Peyer's patch (tissue), 4 donors: ENCODE measurements around the gene BRD1. TPM values are rescaled to one million over a fixed set of nuclear protein-coding genes. Genes with fewer than 3 reads are reported as not detected.
"Not testable (repeated sequence)": the region's sequence is repeated elsewhere in the genome, so short reads cannot be mapped to it uniquely, and the experiment has no call there.

Experiments
- DNase-seq, 3 donors: peaks; one replicate each; pipeline ENCODE4 v3.0.0-alpha.2; 2017 to 2019
- H3K27ac ChIP-seq, 4 donors: fragments of 200-600 bp; sonication (generic); one replicate each; pipeline ENCODE4 v1.5.1; 2016 to 2019
- H3K27me3 ChIP-seq, 2 donors: fragments of 200-600 bp; sonication (generic); one replicate each; pipeline ENCODE4 v1.5.1; 2019
- H3K36me3 ChIP-seq, 3 donors: fragments of 200-600 bp; sonication (generic); one replicate each; pipeline ENCODE4 v1.5.1; 2016 to 2019
- H3K4me1 ChIP-seq, 4 donors: fragments of 200-600 bp; sonication (generic); one replicate each; pipeline ENCODE4 v1.5.1; 2016 to 2019
- H3K4me3 ChIP-seq, 4 donors: fragments of 200-600 bp; sonication (generic); 1 replicate in 3 of 4; 2 replicates in 1 of 4; pipeline ENCODE4 v1.5.1; 2016 to 2019; ENCODE audit warnings: mild to moderate bottlenecking in 1 of 4
- H3K9me3 ChIP-seq, 4 donors: fragments of 200-600 bp; sonication (generic); one replicate each; pipeline ENCODE4 v1.5.1; 2016 to 2019; ENCODE audit warnings: mild to moderate bottlenecking in 1 of 4
- CTCF ChIP-seq, 6 experiments: fragments of 450-650 bp in 4 of 6; fragments of 200-600 bp in 2 of 6; sonication (generic) in 1 of 6; IDR thresholded peaks; one replicate each; pipeline ENCODE4 v1.5.1; 2017 to 2019; ENCODE audit warnings: antibody characterized with exemption in 6 of 6, mild to moderate bottlenecking in 3 of 6, moderate library complexity in 1 of 6
- POLR2A ChIP-seq, 2 donors: fragments of 450-650 bp; IDR thresholded peaks; one replicate each; pipeline ENCODE4 v1.5.1; 2017; ENCODE audit warnings: antibody characterized with exemption in 2 of 2, mild to moderate bottlenecking in 2 of 2, moderate library complexity in 2 of 2
- total RNA-seq, 4 donors: library from RNA; depleted of rRNA; stranded (reverse); fragments of >200 nt; gene quantifications; one replicate each; pipeline ENCODE4 v1.1.0, GENCODE V29; 2016

The BRD1 gene
- total RNA-seq, 4 donors from 2014 or later: 54.1 to 126 (median 78.5) TPM

GRCh38 chr22:49856343-49856742 lies 28.7 kb upstream of the BRD1 start:
- no peaks in the 10 kb centered on the region for H3K36me3 ChIP-seq
- TF ChIP-seq CTCF (IDR thresholded peaks at IDR 0.05): no peak
- no peak for TF ChIP-seq POLR2A (IDR thresholded peaks at IDR 0.05)
- peaks cover 6 to 21% (median 11%) of the 10 kb centered on the region in 4 donors for H3K4me1 ChIP-seq
- H3K27me3 ChIP-seq: no peaks in the 10 kb centered on the region
- H3K9me3 ChIP-seq: no peaks in the 10 kb centered on the region
- no peak overlapping the region for H3K27ac ChIP-seq
- peak in 1 of 3 donors; percentile 28 for DNase-seq
- no peak overlapping the region for H3K4me3 ChIP-seq

GRCh38 chr22:49855251-49855911 lies 27.7 kb upstream of the BRD1 start:
- TF ChIP-seq POLR2A (IDR thresholded peaks at IDR 0.05) (no peak), CTCF (IDR thresholded peaks at IDR 0.05) (no peak)
- Histone ChIP-seq H3K4me1 (peaks cover 6 to 21% (median 11%) of the 10 kb centered on the region in 4 donors), H3K27ac (peak overlapping the region in 3 of 4 donors; percentile 67 to 89 (median 72)), H3K4me3 (peak overlapping the region in 3 of 4 donors; percentile 66 to 88 (median 76)), H3K27me3 (peaks cover 0 to under 1% of the 10 kb centered on the region in 2 donors), H3K36me3 (no peaks in the 10 kb centered on the region), H3K9me3 (no peaks in the 10 kb centered on the region)
- peak in 2 of 3 donors; percentile 50 for DNase-seq

- no peak for TF ChIP-seq POLR2A (IDR thresholded peaks at IDR 0.05)
- TF ChIP-seq CTCF (IDR thresholded peaks at IDR 0.05): no peak
- no peaks in the 10 kb centered on the region for H3K36me3 ChIP-seq
- peak overlapping the region; percentile 67 to 89 (median 72) for H3K27ac ChIP-seq
- no peaks in the 10 kb centered on the region for H3K9me3 ChIP-seq
- H3K4me1 ChIP-seq: peaks cover 6 to 29% (median 17%) of the 10 kb centered on the region in 4 donors
- H3K27me3 ChIP-seq: peaks cover 0 to 13% of the 10 kb centered on the region in 2 donors
- peak overlapping the region; percentile 66 to 88 (median 74) for H3K4me3 ChIP-seq
- DNase-seq: peak in 2 of 3 donors; percentile 67
Measured at GRCh38 chr22:49853981-49854831, 26.5 kb upstream of the BRD1 start.

- Histone ChIP-seq H3K4me3 (peak within 1 kb of the TSS; percentile 77 to 88 (median 81)), H3K27ac (peak within 1 kb of the TSS; percentile 92 to 99 (median 95)), H3K9me3 (no peaks in the 10 kb centered on the region), H3K36me3 (no peaks in the 10 kb centered on the region), H3K27me3 (peaks cover 0 to 23% of the 10 kb centered on the region in 2 donors), H3K4me1 (peaks cover 6 to 39% (median 26%) of the 10 kb centered on the region in 4 donors)
- TF ChIP-seq CTCF (IDR thresholded peaks at IDR 0.05): no peak
- peak; percentile 82 to 90 for TF ChIP-seq POLR2A (IDR thresholded peaks at IDR 0.05)
- DNase-seq: peak; percentile 95 to 99 (median 99)
Measured at GRCh38 chr22:49852898-49853894, 25.5 kb upstream of the BRD1 start, which contains the start of gene ZBED4. TSS of gene ZBED4 (plus strand) at chr22:49853844. CDS start at chr22:49883663, 29,819 bp downstream.

GRCh38 chr22:49852568-49852897 lies 24.9 kb upstream of the BRD1 start:
- Histone ChIP-seq H3K27ac (peak overlapping the region; percentile 92 to 99 (median 95)), H3K27me3 (peaks cover 0 to 27% of the 10 kb centered on the region in 2 donors), H3K4me3 (peak overlapping the region; percentile 68 to 84 (median 78)), H3K4me1 (peaks cover 6 to 42% (median 26%) of the 10 kb centered on the region in 4 donors)
- not testable (repeated sequence) for H3K36me3 ChIP-seq, DNase-seq, H3K9me3 ChIP-seq
